Stimulated activated CD8-positive, alpha-beta memory T cell treated with anti-CD3 and anti-CD28 coated beads, Interleukin-15, amount 100 ng/mL, for 24 hours (primary cell): ENCODE data around the gene TFDP1.

ENCODE experiments used
- DNase-seq: peaks from one replicate; pipeline ENCODE4 v3.0.0-alpha.2; 2020; ENCODE audit warnings: low read depth

The TFDP1 gene

GRCh38 chr13:113666951-113667701 is 82.6 kb downstream of the TFDP1 start, which contains the start of gene GRK1:
TSS of gene GRK1 (plus strand) at chr13:113667219. CDS start at chr13:113667387, 168 bp downstream.
- no peak for DNase-seq

GRCh38 chr13:113667771-113668490 is 83.4 kb downstream of the TFDP1 start:
- no peak for DNase-seq

- no peak for DNase-seq
Measured at GRCh38 chr13:113668491-113668971, 84.0 kb downstream of the TFDP1 start.

- no peak for DNase-seq
Measured at GRCh38 chr13:113669231-113669754, 84.7 kb downstream of the TFDP1 start.

- no peak for DNase-seq
Measured at GRCh38 chr13:113669755-113670341, 85.3 kb downstream of the TFDP1 start.

GRCh38 chr13:113670541-113670940 is 86.0 kb downstream of the TFDP1 start:
- DNase-seq: no peak

GRCh38 chr13:113671066-113672001 is 86.8 kb downstream of the TFDP1 start:
- DNase-seq: no peak

GRCh38 chr13:113672002-113672651 is 87.6 kb downstream of the TFDP1 start:
- no peak for DNase-seq
